ENCODE data around the gene CNTN5. TPM values are rescaled to one million over a fixed set of nuclear protein-coding genes. Genes with fewer than 3 reads are reported as not detected.

CNTN5 gene
- total RNA-seq, 4 donors from 2014 or later: not detected

DNA sequence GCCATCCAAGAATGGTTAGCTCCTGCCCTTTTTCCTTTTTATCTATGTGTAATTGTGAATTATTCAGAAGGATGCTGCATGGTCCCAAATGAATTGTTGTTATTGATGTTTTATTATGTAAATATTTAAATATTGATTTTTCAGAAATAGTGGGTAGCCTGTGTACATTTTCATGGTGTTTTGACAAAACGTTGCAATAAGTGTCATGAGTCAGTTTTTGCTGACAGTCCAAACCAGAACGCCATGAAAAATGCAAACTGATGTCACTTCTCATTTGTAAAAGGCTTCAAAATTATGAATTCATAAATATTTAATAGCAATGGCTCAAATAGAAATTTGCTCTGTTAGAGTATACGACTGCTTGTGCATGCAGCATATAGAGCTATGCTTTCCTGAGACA, 422.5 kb downstream of the CNTN5 start:
- no peaks in the 10 kb centered on the region for H3K4me1 ChIP-seq
- no peak for DNase-seq (ENCODE audit: low spot score in 2 of 2)
- H3K27me3 ChIP-seq: no peaks in the 10 kb centered on the region
- H3K36me3 ChIP-seq: no peaks in the 10 kb centered on the region
- WGBS: 72% methylated on average over 3 of the region's 3 CpGs
- H3K4me3 ChIP-seq: no peak overlapping the region
- TF ChIP-seq POLR2A (IDR thresholded peaks at IDR 0.05) (no peak), EP300 (IDR thresholded peaks at IDR 0.05) (no peak), POLR2AphosphoS5 (IDR thresholded peaks at IDR 0.05) (no peak)
- TF ChIP-seq, protein P1, sequence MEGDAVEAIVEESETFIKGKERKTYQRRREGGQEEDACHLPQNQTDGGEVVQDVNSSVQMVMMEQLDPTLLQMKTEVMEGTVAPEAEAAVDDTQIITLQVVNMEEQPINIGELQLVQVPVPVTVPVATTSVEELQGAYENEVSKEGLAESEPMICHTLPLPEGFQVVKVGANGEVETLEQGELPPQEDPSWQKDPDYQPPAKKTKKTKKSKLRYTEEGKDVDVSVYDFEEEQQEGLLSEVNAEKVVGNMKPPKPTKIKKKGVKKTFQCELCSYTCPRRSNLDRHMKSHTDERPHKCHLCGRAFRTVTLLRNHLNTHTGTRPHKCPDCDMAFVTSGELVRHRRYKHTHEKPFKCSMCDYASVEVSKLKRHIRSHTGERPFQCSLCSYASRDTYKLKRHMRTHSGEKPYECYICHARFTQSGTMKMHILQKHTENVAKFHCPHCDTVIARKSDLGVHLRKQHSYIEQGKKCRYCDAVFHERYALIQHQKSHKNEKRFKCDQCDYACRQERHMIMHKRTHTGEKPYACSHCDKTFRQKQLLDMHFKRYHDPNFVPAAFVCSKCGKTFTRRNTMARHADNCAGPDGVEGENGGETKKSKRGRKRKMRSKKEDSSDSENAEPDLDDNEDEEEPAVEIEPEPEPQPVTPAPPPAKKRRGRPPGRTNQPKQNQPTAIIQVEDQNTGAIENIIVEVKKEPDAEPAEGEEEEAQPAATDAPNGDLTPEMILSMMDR (IDR thresholded peaks at IDR 0.05): no peak
- no peaks in the 10 kb centered on the region for H3K9me3 ChIP-seq
- no peak overlapping the region for H3K27ac ChIP-seq

DNA sequence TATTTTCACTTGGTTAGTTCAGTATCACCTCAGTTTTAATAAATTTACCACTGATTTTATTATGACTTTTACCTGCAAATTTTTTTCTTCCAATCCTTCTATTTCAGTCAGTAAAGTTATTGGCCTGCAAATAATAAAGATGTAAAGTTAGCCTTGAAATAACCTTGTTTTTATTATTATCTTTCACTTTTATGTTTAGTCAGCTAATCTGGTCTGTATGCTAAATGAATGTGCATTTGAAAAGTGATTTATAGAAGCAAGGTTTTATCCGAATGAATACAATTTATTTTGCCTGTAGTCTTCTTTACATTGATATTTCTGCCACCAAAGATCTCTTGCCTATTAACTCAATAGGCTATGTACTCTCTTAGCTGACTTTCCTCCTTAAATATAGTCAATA, 425.7 kb downstream of the CNTN5 start:
- DNase-seq (ENCODE audit: low spot score in 2 of 2): no peak
- no peaks in the 10 kb centered on the region for H3K9me3 ChIP-seq
- no peaks in the 10 kb centered on the region for H3K27me3 ChIP-seq
- H3K4me3 ChIP-seq: no peak overlapping the region
- no peak for TF ChIP-seq EP300 (IDR thresholded peaks at IDR 0.05)
- TF ChIP-seq, protein P1 (IDR thresholded peaks at IDR 0.05): no peak
- TF ChIP-seq POLR2A (IDR thresholded peaks at IDR 0.05): no peak
- no peak for TF ChIP-seq POLR2AphosphoS5 (IDR thresholded peaks at IDR 0.05)
- WGBS: 55% methylated on average over 1 of the region's 1 CpG
- H3K4me1 ChIP-seq: no peaks in the 10 kb centered on the region
- no peaks in the 10 kb centered on the region for H3K36me3 ChIP-seq
- no peak overlapping the region for H3K27ac ChIP-seq

- H3K27ac ChIP-seq: no peak overlapping the region
- no peaks in the 10 kb centered on the region for H3K36me3 ChIP-seq
- no peak for DNase-seq (ENCODE audit: low spot score in 2 of 2)
- H3K4me1 ChIP-seq: no peaks in the 10 kb centered on the region
- H3K27me3 ChIP-seq: no peaks in the 10 kb centered on the region
- no peaks in the 10 kb centered on the region for H3K9me3 ChIP-seq
- TF ChIP-seq POLR2A (IDR thresholded peaks at IDR 0.05) (no peak), EP300 (IDR thresholded peaks at IDR 0.05) (no peak), POLR2AphosphoS5 (IDR thresholded peaks at IDR 0.05) (no peak)
- TF ChIP-seq, protein P1 (IDR thresholded peaks at IDR 0.05): no peak
- no peak overlapping the region for H3K4me3 ChIP-seq
These were observed 428.6 kb downstream of the CNTN5 start for GRCh38 chr11:99449345-99449744.

DNA sequence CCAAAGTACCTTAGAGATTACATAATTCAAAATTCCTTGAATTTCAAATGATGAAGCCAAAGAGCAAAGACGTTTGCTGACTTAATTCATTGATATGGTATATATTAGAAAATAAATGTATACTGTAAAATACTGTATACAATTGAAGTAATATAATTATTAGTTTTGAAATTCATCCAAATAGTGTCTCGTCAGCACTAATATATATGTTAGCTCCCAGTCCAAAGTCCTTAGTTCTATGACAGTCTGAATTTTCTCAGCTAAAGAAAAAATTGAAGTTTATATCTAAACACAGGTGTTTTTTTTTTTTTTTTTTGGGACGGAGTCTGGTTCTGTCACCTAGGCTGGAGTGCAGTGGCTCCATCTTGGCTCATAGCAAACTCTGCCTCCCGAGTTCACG, 431.3 kb downstream of the CNTN5 start:
- Histone ChIP-seq H3K27ac (no peak overlapping the region), H3K27me3 (no peaks in the 10 kb centered on the region), H3K4me1 (no peaks in the 10 kb centered on the region), H3K4me3 (no peak overlapping the region), H3K36me3 (no peaks in the 10 kb centered on the region), H3K9me3 (no peaks in the 10 kb centered on the region)
- TF ChIP-seq, protein P1 (IDR thresholded peaks at IDR 0.05): no peak
- no peak for TF ChIP-seq EP300 (IDR thresholded peaks at IDR 0.05)
- TF ChIP-seq POLR2A (IDR thresholded peaks at IDR 0.05): no peak
- no peak for TF ChIP-seq POLR2AphosphoS5 (IDR thresholded peaks at IDR 0.05)
- WGBS: 81% methylated on average over 5 of the region's 5 CpGs
- no peak for DNase-seq (ENCODE audit: low spot score in 2 of 2)

- DNase-seq (ENCODE audit: low spot score in 2 of 2): no peak
- no peaks in the 10 kb centered on the region for H3K4me1 ChIP-seq
- H3K4me3 ChIP-seq: no peak overlapping the region
- no peaks in the 10 kb centered on the region for H3K27me3 ChIP-seq
- no peaks in the 10 kb centered on the region for H3K9me3 ChIP-seq
- H3K27ac ChIP-seq: no peak overlapping the region
- no peaks in the 10 kb centered on the region for H3K36me3 ChIP-seq
- WGBS: 100% methylated on average over 1 of the region's 1 CpG
- TF ChIP-seq POLR2AphosphoS5 (IDR thresholded peaks at IDR 0.05) (no peak), POLR2A (IDR thresholded peaks at IDR 0.05) (no peak), EP300 (IDR thresholded peaks at IDR 0.05) (no peak)
- TF ChIP-seq, protein P1 (IDR thresholded peaks at IDR 0.05): no peak
These were observed 441.2 kb downstream of the CNTN5 start for GRCh38 chr11:99461913-99462312.

Data from suprapubic skin (tissue), 4 donors.